B cell (primary cell): Measurements from ENCODE around the gene TFPT.

ENCODE experiments used
- EZH2 ChIP-seq: IDR thresholded peaks from 2 replicates; pipeline ENCODE4 v1.6.1; 2012; ENCODE audit warnings: borderline replicate concordance, low read depth, mild to moderate bottlenecking, moderate library complexity, low read length; ENCODE audit not compliant: insufficient read depth, poor library complexity, severe bottlenecking
- TF ChIP-seq, protein P1 (sequence below): fragments of 200-600 bp; IDR thresholded peaks from one replicate; pipeline ENCODE4 v1.8.0; 2022; ENCODE audit warnings: antibody characterized with exemption, mild to moderate bottlenecking

DNA sequence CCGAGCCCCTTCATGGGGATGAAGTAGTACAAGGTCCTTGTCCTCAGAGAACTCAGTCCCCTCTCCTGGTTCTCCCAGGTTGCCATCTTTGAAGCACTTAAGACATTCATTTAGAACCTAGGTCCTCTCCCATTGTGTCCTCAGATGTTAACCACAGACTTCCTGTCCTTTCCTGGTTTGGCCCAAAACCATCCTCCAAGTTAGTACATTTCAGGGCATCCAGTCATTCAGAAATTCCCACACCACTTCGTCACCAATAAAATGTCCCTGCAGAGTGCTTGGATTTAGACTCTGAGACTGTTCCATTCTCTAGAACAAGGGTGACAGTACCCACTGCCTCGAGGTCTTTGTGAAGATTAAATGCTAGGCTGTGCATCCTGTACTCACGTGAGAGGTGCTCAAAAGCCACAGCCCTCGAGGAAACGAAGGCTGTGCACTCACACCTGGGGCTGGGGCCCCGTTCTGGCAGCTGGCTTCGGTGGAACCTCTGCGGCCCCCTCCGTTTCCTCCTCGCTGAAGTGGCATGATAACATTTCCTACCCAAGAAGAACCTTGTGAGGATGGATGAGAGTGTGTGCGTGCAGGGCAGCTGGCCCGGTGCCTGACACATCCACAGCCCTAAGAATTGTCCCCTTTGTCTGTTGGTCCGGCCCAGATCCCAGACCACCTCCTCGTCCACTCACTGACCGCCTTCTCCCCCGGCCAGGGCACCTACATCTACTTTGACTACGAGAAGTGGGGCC is 39.3 kb upstream of the TFPT start:
- TF ChIP-seq, protein P1, sequence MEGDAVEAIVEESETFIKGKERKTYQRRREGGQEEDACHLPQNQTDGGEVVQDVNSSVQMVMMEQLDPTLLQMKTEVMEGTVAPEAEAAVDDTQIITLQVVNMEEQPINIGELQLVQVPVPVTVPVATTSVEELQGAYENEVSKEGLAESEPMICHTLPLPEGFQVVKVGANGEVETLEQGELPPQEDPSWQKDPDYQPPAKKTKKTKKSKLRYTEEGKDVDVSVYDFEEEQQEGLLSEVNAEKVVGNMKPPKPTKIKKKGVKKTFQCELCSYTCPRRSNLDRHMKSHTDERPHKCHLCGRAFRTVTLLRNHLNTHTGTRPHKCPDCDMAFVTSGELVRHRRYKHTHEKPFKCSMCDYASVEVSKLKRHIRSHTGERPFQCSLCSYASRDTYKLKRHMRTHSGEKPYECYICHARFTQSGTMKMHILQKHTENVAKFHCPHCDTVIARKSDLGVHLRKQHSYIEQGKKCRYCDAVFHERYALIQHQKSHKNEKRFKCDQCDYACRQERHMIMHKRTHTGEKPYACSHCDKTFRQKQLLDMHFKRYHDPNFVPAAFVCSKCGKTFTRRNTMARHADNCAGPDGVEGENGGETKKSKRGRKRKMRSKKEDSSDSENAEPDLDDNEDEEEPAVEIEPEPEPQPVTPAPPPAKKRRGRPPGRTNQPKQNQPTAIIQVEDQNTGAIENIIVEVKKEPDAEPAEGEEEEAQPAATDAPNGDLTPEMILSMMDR = no peak
- TF ChIP-seq EZH2 = no peak
